OCI-LY1 (cell line): ENCODE results near the gene TMEM47.

Experiments used
- H2AFZ ChIP-seq: fragments of 200-600 bp; sonication (generic), shearing (Covaris generic); 2 replicates; pipeline ENCODE4 v1.6.0; 2014; ENCODE audit warnings: antibody characterized with exemption, mild to moderate bottlenecking, low read length
- H3F3A ChIP-seq: fragments of 200-600 bp; sonication (generic), shearing (Covaris generic); 2 replicates; pipeline ENCODE4 v1.6.0; 2014; ENCODE audit warnings: mild to moderate bottlenecking, antibody characterized with exemption, low read length, moderate library complexity; ENCODE audit not compliant: insufficient read depth
- H3K27ac ChIP-seq: fragments of 200-600 bp; sonication (generic); 2 replicates; pipeline ENCODE4 v1.5.1; 2014; ENCODE audit warnings: low read length, mixed run types, mild to moderate bottlenecking, low read depth; ENCODE audit not compliant: poor library complexity, severe bottlenecking
- H3K27me3 ChIP-seq: fragments of 200-600 bp; sonication (generic); 2 replicates; pipeline ENCODE4 v1.6.0; 2014; ENCODE audit warnings: antibody characterized with exemption, mild to moderate bottlenecking, low read length, moderate library complexity; ENCODE audit not compliant: insufficient read depth
- H3K36me3 ChIP-seq: fragments of 200-600 bp; sonication (generic); 2 replicates; pipeline ENCODE4 v1.6.1; 2014; ENCODE audit warnings: mild to moderate bottlenecking, antibody characterized with exemption, low read length, moderate library complexity, mixed read lengths; ENCODE audit not compliant: insufficient read depth
- H3K4me1 ChIP-seq: fragments of 200-600 bp; sonication (generic); 2 replicates; pipeline ENCODE4 v1.5.1; 2014; ENCODE audit warnings: mild to moderate bottlenecking, low read length, moderate library complexity; ENCODE audit not compliant: insufficient read depth, severe bottlenecking
- H3K4me2 ChIP-seq: fragments of 200-600 bp; sonication (generic), shearing (Covaris generic); 2 replicates; pipeline ENCODE4 v1.6.1; 2014; ENCODE audit warnings: low read length
- H3K4me3 ChIP-seq: fragments of 200-600 bp; sonication (generic); 2 replicates; pipeline ENCODE4 v1.5.1; 2014; ENCODE audit warnings: low read length, low read depth, mild to moderate bottlenecking, mixed read lengths; ENCODE audit not compliant: poor library complexity, severe bottlenecking
- H3K79me2 ChIP-seq: fragments of 200-600 bp; shearing (Covaris generic); 2 replicates; pipeline ENCODE4 v1.6.1; 2016; ENCODE audit warnings: mixed run types, low read length, mixed read lengths; ENCODE audit not compliant: insufficient read depth
- H3K9ac ChIP-seq: fragments of 200-600 bp; sonication (generic), shearing (Covaris generic); 2 replicates; pipeline ENCODE4 v1.6.1; 2014; ENCODE audit warnings: mild to moderate bottlenecking, low read length, mixed read lengths
- H3K9me2 ChIP-seq: fragments of 200-600 bp; sonication (generic), shearing (Covaris generic); 2 replicates; pipeline ENCODE4 v1.6.1; 2014; ENCODE audit warnings: low read depth, mild to moderate bottlenecking, low read length, mixed read lengths
- H3K9me3 ChIP-seq: fragments of 200-600 bp; shearing (Covaris generic); 2 replicates; pipeline ENCODE4 v1.6.1; 2014; ENCODE audit warnings: low read length, mixed read lengths
- H4K20me1 ChIP-seq: fragments of 200-600 bp; sonication (generic), shearing (Covaris generic); 2 replicates; pipeline ENCODE4 v1.6.0; 2016; ENCODE audit warnings: mild to moderate bottlenecking, low read length; ENCODE audit not compliant: insufficient read depth
- EZH2 ChIP-seq: fragments of 200-600 bp; sonication (generic), shearing (Covaris generic); IDR thresholded peaks from 2 replicates; pipeline ENCODE4 v1.8.0; 2017; ENCODE audit warnings: borderline replicate concordance, mixed run types, mild to moderate bottlenecking, antibody characterized with exemption, low read length, moderate library complexity, mixed read lengths
- TF ChIP-seq, protein P1 (sequence below): fragments of 200-600 bp; sonication (generic), shearing (Covaris generic); IDR thresholded peaks from 2 replicates; pipeline ENCODE4 v1.5.1; 2017; ENCODE audit warnings: mild to moderate bottlenecking, antibody characterized with exemption, low read length, moderate library complexity, mixed read lengths

Gene TMEM47

DNA sequence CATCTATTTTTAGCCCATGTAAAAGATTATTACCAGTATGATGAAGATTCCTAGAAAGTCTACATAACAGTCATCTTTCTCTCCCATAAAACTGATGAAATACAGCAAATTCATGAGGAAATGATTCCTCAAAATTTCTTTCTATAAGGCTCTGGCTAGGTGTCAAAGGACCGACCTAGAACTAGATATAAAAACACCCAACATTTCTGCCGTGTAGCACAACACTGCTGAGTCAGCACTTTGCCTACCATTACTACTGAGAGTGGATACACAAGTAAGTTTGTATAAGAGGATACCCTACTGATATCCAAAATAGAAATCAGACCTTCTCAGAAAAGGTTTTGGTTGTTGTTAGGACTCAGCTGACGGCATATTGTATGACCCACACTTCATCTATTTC lies 24.7 kb downstream of the TMEM47 start:
- H3K9me2 ChIP-seq: no peaks in the 10 kb centered on the region
- no peak overlapping the region for H2AFZ ChIP-seq
- H3K4me2 ChIP-seq: no peak overlapping the region
- no peaks in the 10 kb centered on the region for H3K4me1 ChIP-seq
- no peak overlapping the region for H3K4me3 ChIP-seq
- no peak overlapping the region for H3K27ac ChIP-seq
- no peaks in the 10 kb centered on the region for H3K36me3 ChIP-seq
- H4K20me1 ChIP-seq: no peaks in the 10 kb centered on the region
- no peaks in the 10 kb centered on the region for H3F3A ChIP-seq
- no peaks in the 10 kb centered on the region for H3K9me3 ChIP-seq
- no peaks in the 10 kb centered on the region for H3K27me3 ChIP-seq
- no peak overlapping the region for H3K9ac ChIP-seq
- TF ChIP-seq, protein P1, sequence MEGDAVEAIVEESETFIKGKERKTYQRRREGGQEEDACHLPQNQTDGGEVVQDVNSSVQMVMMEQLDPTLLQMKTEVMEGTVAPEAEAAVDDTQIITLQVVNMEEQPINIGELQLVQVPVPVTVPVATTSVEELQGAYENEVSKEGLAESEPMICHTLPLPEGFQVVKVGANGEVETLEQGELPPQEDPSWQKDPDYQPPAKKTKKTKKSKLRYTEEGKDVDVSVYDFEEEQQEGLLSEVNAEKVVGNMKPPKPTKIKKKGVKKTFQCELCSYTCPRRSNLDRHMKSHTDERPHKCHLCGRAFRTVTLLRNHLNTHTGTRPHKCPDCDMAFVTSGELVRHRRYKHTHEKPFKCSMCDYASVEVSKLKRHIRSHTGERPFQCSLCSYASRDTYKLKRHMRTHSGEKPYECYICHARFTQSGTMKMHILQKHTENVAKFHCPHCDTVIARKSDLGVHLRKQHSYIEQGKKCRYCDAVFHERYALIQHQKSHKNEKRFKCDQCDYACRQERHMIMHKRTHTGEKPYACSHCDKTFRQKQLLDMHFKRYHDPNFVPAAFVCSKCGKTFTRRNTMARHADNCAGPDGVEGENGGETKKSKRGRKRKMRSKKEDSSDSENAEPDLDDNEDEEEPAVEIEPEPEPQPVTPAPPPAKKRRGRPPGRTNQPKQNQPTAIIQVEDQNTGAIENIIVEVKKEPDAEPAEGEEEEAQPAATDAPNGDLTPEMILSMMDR: no peak
- no peak for TF ChIP-seq EZH2
- H3K79me2 ChIP-seq: no peaks in the 10 kb centered on the region

DNA sequence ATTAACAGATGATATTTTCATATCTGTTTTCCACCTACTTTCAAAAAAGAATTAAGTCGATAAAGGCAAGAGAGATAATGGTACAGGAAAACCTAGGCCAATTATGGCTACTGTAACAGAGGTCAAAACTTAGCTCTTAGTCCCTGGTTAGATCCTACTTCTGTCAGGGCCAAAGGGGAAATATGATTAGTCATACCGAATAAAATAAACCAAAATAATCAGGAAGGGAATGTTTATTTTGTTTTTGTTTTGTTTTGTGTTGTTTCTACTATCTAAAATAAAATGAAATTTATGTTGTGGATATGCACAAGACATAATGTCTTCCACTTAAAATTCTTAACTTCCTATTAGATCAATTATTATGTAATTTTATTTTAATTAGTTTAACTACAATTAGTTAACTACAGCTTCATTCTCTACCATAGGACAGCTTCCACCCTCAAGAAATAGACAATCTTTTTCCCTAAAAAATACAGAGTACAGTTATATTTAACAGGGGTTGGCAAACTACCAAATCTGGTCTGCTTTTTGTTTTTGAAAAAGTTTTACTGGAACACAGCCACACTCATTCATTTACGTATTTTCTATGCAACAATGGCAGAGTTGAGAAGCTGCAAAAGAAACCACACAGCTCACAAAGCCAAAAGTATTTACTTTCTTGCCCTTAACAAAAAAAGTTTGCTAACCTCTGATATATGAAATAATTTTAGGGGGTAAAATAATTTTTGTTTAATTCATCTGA lies 25.4 kb downstream of the TMEM47 start:
- Histone ChIP-seq H3K27me3 (no peaks in the 10 kb centered on the region), H3K4me2 (no peak overlapping the region), H3F3A (no peaks in the 10 kb centered on the region), H3K9me2 (no peaks in the 10 kb centered on the region), H3K9ac (no peak overlapping the region), H3K9me3 (no peaks in the 10 kb centered on the region), H3K79me2 (no peaks in the 10 kb centered on the region), H3K36me3 (no peaks in the 10 kb centered on the region), H3K4me1 (no peaks in the 10 kb centered on the region), H3K4me3 (no peak overlapping the region), H4K20me1 (no peaks in the 10 kb centered on the region), H2AFZ (no peak overlapping the region), H3K27ac (no peak overlapping the region)
- TF ChIP-seq, protein P1: no peak
- TF ChIP-seq EZH2: no peak

DNA sequence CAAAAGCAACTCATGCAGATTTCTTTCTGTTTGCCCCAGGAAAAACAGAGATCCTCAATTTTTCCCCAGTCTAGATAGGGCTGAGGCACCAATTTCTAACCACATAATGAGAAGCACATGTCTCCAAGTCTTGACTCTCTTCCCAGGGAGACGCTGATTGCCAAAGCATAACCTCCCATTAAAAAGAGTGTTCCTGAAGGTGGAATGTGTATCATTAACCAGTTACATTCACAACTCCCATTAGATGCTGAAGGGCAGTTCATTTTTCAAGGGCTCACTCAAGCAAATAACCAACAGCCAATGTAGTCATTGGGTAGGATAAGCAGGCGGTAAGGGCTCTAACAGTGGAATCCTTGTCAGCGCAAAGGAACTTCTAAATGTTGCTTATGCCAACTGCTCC lies 27.5 kb downstream of the TMEM47 start:
- no peak for TF ChIP-seq EZH2
- TF ChIP-seq, protein P1: no peak
- no peaks in the 10 kb centered on the region for H4K20me1 ChIP-seq

More for the DNA sequence above, 27.5 kb downstream of the TMEM47 start:
- H3K9me3 ChIP-seq: no peaks in the 10 kb centered on the region
- no peaks in the 10 kb centered on the region for H3F3A ChIP-seq
- H3K9ac ChIP-seq: no peak overlapping the region
- H3K4me3 ChIP-seq: no peak overlapping the region
- no peak overlapping the region for H2AFZ ChIP-seq
- no peaks in the 10 kb centered on the region for H3K36me3 ChIP-seq
- no peak overlapping the region for H3K4me2 ChIP-seq
- no peak overlapping the region for H3K27ac ChIP-seq
- H3K27me3 ChIP-seq: no peaks in the 10 kb centered on the region
- no peaks in the 10 kb centered on the region for H3K79me2 ChIP-seq
- H3K9me2 ChIP-seq: no peaks in the 10 kb centered on the region
- no peaks in the 10 kb centered on the region for H3K4me1 ChIP-seq
